GM19351 (cell line): ENCODE results near the gene RRN3.
"Not testable (repeated sequence)": the region's sequence is repeated elsewhere in the genome, so short reads cannot be mapped to it uniquely, and the experiment has no call there.

Source experiments
- ATAC-seq: cut with Tn5 transposase; IDR thresholded peaks from one replicate; pipeline ENCODE4 v1.9.1; 2021; ENCODE audit warnings: mild to moderate bottlenecking, moderate library complexity; ENCODE audit not compliant: unreplicated experiment

Gene RRN3

GRCh38 chr16:15100372-15100987, 6.4 kb upstream of the RRN3 start:
- ATAC-seq: not testable (repeated sequence)

GRCh38 chr16:15099366-15099909, 5.4 kb upstream of the RRN3 start:
- ATAC-seq: not testable (repeated sequence)

- ATAC-seq: not testable (repeated sequence)
Measured at GRCh38 chr16:15096583-15096972, 2.5 kb upstream of the RRN3 start.

GRCh38 chr16:15093571-15093954, 509 bp downstream of the RRN3 start:
- not testable (repeated sequence) for ATAC-seq

- ATAC-seq: not testable (repeated sequence)
Measured at GRCh38 chr16:15090663-15091269, 3.3 kb downstream of the RRN3 start.

GRCh38 chr16:15082788-15083187, 11.3 kb downstream of the RRN3 start:
- not testable (repeated sequence) for ATAC-seq

- ATAC-seq: not testable (repeated sequence)
Measured at GRCh38 chr16:15080883-15081282, 13.2 kb downstream of the RRN3 start.

- not testable (repeated sequence) for ATAC-seq
Measured at GRCh38 chr16:15076161-15076560, 17.9 kb downstream of the RRN3 start.

- ATAC-seq: no peak
Measured at GRCh38 chr16:15073101-15073500, 21.0 kb downstream of the RRN3 start.

GRCh38 chr16:15071916-15072769, 21.9 kb downstream of the RRN3 start:
- ATAC-seq: not testable (repeated sequence)

- not testable (repeated sequence) for ATAC-seq
Measured at GRCh38 chr16:15071013-15071412, 23.1 kb downstream of the RRN3 start.

- not testable (repeated sequence) for ATAC-seq
Measured at GRCh38 chr16:15066690-15067089, 27.4 kb downstream of the RRN3 start.

GRCh38 chr16:15065961-15066360, 28.1 kb downstream of the RRN3 start:
- not testable (repeated sequence) for ATAC-seq

- ATAC-seq: not testable (repeated sequence)
Measured at GRCh38 chr16:15062085-15062810, 31.8 kb downstream of the RRN3 start.

GRCh38 chr16:15059324-15059723, 34.7 kb downstream of the RRN3 start:
- ATAC-seq: no peak

GRCh38 chr16:15057681-15058417, 36.2 kb downstream of the RRN3 start:
- ATAC-seq: no peak

- peak; percentile 50 for ATAC-seq
Measured at GRCh38 chr16:15055141-15056053, 38.7 kb downstream of the RRN3 start.

GRCh38 chr16:15054357-15055140, 39.5 kb downstream of the RRN3 start:
- no peak for ATAC-seq
